COLO829 (cell line): ENCODE measurements around the gene PPP1R7.
"Not testable (repeated sequence)": the region's sequence is repeated elsewhere in the genome, so short reads cannot be mapped to it uniquely, and the experiment has no call there.

Experiments used
- DNase-seq: peaks from one replicate; pipeline ENCODE4 v3.0.0; 2012; ENCODE audit warnings: low spot score

Gene PPP1R7

GRCh38 chr2:241149925-241150659 is at the start of gene PPP1R7:
PPP1R7 (plus strand) TSS chr2:241150467; CDS start chr2:241150496, 29 bp downstream.
- peak; percentile 95 for DNase-seq

GRCh38 chr2:241102239-241102803 is 47.9 kb upstream of the PPP1R7 start, which contains the start of gene MTERF4:
MTERF4 (minus strand) TSS chr2:241102287; CDS start chr2:241102273, 14 bp downstream.
- DNase-seq, result peak; percentile 64

- no peak for DNase-seq
These were observed 47.1 kb upstream of the PPP1R7 start for GRCh38 chr2:241103176-241103595.

GRCh38 chr2:241104611-241105010 is 45.7 kb upstream of the PPP1R7 start:
- DNase-seq, result not testable (repeated sequence)

GRCh38 chr2:241105641-241106040 is 44.6 kb upstream of the PPP1R7 start:
- DNase-seq, result no peak

GRCh38 chr2:241107031-241107783 is 43.1 kb upstream of the PPP1R7 start:
- DNase-seq, result no peak

- no peak for DNase-seq
These were observed 41.7 kb upstream of the PPP1R7 start for GRCh38 chr2:241108271-241109209.

GRCh38 chr2:241109210-241110088 is 40.8 kb upstream of the PPP1R7 start:
- DNase-seq, result no peak

- DNase-seq, result no peak
These were observed 40.1 kb upstream of the PPP1R7 start for GRCh38 chr2:241110089-241110606.

GRCh38 chr2:241110607-241111439 is 39.4 kb upstream of the PPP1R7 start:
- DNase-seq, result no peak

- DNase-seq, result no peak
These were observed 38.8 kb upstream of the PPP1R7 start for GRCh38 chr2:241111440-241111805.

GRCh38 chr2:241112046-241112445 is 38.2 kb upstream of the PPP1R7 start:
- no peak for DNase-seq

- no peak for DNase-seq
These were observed 37.7 kb upstream of the PPP1R7 start for GRCh38 chr2:241112592-241112991.

- no peak for DNase-seq
These were observed 35.4 kb upstream of the PPP1R7 start for GRCh38 chr2:241114836-241115235.

- no peak for DNase-seq
These were observed 34.9 kb upstream of the PPP1R7 start for GRCh38 chr2:241115361-241115760.

GRCh38 chr2:241116606-241117560 is 33.4 kb upstream of the PPP1R7 start:
- DNase-seq, result no peak

GRCh38 chr2:241118737-241119505 is 31.3 kb upstream of the PPP1R7 start:
- DNase-seq, result no peak

- DNase-seq, result no peak
These were observed 29.8 kb upstream of the PPP1R7 start for GRCh38 chr2:241120440-241120839.
